Mononuclear cell (primary cell): ENCODE data around the gene PJA2. TPM values are rescaled to one million over a fixed set of nuclear protein-coding genes. Genes with fewer than 3 reads are reported as not detected.
"Not testable (repeated sequence)": the region's sequence is repeated elsewhere in the genome, so short reads cannot be mapped to it uniquely, and the experiment has no call there.

Source experiments
- H3K27me3 ChIP-seq: 2 replicates; pipeline ENCODE4 v1.6.0; 2011; ENCODE audit warnings: low read length, control low read depth; ENCODE audit not compliant: insufficient read depth
- H3K4me1 ChIP-seq: 2 replicates; pipeline ENCODE4 v1.5.1; 2011; ENCODE audit warnings: mild to moderate bottlenecking, low read length, control low read depth; ENCODE audit not compliant: insufficient read depth
- H3K4me3 ChIP-seq: 2 replicates; pipeline ENCODE4 v1.5.1; 2011; ENCODE audit warnings: mild to moderate bottlenecking, low read length, moderate library complexity
- H3K9me3 ChIP-seq: 2 replicates; pipeline ENCODE4 v1.5.1; 2011; ENCODE audit warnings: low read depth, mild to moderate bottlenecking, control low read depth, low read length
- total RNA-seq: library from RNA; depleted of rRNA; stranded (reverse); fragments of >200 nt; gene quantifications from one replicate; pipeline ENCODE4 v1.2.3, GENCODE V29; 2012

Gene PJA2
- total RNA-seq, 1 donor, result 162 TPM

DNA sequence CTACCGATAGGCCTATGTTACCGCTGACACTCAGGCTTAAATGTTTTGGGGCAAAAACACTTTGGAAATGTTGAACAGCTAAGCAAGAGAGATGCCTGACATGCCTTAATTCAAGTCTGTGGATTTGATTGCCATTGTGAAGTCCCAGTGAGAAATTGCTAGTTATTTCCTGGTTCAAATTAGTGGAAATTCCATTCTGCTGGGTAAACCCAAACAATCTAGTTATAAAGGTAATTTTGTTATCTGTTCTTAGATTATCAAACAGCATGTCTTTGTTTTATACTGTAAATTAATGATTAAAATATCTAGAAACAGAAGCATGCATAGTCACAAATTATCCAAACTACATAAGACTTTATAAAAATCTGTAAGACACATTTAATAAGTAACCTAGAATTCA, 96.6 kb downstream of the PJA2 start:
- Histone ChIP-seq H3K9me3 (no peaks in the 10 kb centered on the region), H3K27me3 (no peaks in the 10 kb centered on the region), H3K4me3 (no peak overlapping the region), H3K4me1 (no peaks in the 10 kb centered on the region)

DNA sequence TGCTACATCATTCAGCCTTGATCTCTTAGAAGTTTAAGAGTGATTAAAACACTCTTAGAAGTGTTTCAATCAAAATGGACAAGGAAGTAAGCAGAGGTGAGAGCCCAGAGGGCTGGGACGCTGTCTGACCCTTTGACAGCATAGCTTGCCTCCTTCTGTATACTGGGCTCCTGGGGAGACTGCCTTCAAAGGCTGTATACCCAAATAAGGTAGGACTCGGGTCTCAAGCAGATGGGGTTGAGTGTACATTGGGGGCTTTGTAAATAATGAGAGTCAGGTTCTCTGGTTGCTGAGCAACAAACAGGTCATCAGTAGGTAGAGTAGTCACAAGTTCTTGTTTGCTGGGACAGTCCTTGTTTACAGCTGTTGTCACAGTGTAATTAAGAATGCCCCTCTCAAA, 97.1 kb downstream of the PJA2 start:
- Histone ChIP-seq H3K27me3 (no peaks in the 10 kb centered on the region), H3K4me3 (no peak overlapping the region), H3K9me3 (no peaks in the 10 kb centered on the region), H3K4me1 (no peaks in the 10 kb centered on the region)

DNA sequence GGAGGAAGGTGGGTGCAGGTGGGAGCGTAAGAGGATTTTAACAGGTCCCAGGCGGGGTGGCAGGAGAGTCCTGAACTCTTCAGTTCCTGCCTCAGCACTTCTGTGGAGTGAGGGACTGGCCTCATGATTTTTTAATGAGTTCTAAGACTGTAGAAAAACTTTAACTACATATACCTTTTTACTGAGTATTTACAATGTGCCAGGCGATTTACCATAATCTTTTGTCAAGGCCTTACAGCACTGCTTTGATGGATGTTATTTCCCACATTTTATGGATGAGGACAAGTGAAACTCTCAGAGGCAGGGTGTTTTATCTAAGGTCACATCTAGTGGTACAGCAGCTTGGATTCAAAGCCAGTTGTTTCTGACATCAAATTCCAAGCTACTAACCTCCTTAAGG, 99.5 kb downstream of the PJA2 start:
- Histone ChIP-seq H3K27me3 (no peaks in the 10 kb centered on the region), H3K9me3 (no peaks in the 10 kb centered on the region), H3K4me3 (no peak overlapping the region), H3K4me1 (no peaks in the 10 kb centered on the region)

DNA sequence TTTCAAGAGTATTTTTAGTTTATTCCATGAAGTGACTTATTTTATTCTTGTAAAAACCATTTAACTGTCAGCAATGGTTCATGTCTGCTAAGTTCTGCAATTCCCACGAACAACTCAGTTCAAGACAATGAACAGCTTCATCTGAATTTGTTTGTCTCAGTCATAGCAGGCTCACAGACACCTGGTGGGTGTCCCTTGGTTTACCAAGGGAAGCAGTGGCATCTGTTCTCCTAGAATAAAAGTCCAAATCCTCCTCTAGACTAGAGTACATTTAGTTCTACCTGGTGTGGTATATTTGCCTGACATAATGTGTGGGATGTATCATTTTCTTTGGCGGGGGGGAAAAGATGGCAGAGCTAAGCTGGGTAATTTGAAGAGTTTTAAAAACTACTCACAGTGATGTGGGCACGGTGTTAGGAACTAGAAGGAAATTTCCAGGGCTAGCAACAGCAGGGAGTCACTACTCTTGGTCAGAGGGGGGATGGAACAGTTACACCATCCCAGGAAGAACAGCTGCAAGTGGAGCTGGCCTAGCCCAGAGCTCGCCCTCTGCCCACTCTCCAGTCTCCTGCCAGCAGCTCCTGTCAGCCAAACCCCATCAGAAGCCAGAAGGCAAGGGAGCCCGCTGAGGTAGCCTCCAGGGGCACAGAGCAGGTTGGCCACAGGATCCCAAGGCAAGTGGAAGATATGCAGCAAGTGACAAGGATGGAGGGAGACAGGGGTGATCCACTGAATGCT, 100.3 kb downstream of the PJA2 start:
- no peak overlapping the region for H3K4me3 ChIP-seq
- no peaks in the 10 kb centered on the region for H3K4me1 ChIP-seq
- H3K27me3 ChIP-seq, result no peaks in the 10 kb centered on the region
- no peaks in the 10 kb centered on the region for H3K9me3 ChIP-seq

DNA sequence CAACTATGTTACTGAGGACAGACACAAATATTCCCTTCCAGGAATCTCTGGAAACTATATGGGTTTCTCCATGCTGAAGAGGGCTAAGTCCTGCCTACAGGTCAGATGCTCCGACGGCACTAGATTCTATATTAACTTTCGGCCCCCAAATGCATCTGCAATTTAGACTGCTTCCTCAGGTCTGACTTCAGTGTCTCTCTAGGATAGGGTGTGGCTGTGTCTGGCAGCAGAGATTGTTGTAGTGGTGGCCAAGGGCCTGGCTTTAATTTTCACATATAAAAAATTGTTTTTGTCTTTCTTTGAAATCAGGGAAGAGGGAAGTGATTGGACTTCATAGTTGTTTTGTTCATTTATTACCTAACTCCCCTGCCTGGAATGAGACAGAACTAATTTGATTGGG, 101.8 kb downstream of the PJA2 start:
- no peaks in the 10 kb centered on the region for H3K9me3 ChIP-seq
- H3K27me3 ChIP-seq, result no peaks in the 10 kb centered on the region
- H3K4me1 ChIP-seq, result no peaks in the 10 kb centered on the region
- no peak overlapping the region for H3K4me3 ChIP-seq

DNA sequence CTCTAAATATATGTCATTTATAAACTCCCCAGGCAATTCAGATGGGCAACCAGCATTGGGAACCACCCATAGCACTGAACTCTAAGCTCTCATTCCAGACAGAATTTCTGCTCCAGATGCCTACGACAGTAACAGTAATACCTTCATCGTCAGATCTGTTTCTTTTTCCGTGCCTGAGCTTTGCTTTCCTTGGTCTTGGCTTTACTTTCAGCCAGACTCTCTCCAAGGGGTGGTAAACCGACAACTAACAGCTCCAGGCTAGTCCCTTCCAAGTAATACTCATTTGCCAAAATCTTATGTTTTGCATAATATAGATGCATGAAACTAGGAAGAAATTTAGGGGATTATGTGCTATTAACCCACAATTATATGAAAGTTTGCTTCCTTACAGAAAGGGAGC, 102.3 kb downstream of the PJA2 start:
- Histone ChIP-seq H3K27me3 (no peaks in the 10 kb centered on the region), H3K4me3 (no peak overlapping the region), H3K4me1 (no peaks in the 10 kb centered on the region), H3K9me3 (no peaks in the 10 kb centered on the region)

DNA sequence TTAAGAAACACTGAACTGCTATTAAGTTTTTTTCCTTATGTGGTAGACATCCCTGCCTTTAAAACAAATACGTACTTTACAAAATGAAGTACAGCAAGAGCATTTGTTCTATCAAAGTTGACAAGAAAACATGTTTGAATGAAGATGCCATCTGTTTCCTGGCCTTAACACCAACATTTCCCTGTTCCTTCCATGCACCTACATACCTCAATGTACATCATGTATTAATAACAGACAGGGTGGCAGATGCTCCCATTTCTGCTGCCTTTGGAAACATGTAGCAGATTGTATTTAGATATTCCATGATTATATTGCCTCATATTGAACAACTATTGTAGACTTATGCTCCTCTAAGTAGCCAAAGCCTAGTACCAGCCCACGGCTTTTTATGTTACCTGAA, 104.4 kb downstream of the PJA2 start:
- H3K9me3 ChIP-seq, result no peaks in the 10 kb centered on the region
- H3K4me1 ChIP-seq, result no peaks in the 10 kb centered on the region
- no peaks in the 10 kb centered on the region for H3K27me3 ChIP-seq

DNA sequence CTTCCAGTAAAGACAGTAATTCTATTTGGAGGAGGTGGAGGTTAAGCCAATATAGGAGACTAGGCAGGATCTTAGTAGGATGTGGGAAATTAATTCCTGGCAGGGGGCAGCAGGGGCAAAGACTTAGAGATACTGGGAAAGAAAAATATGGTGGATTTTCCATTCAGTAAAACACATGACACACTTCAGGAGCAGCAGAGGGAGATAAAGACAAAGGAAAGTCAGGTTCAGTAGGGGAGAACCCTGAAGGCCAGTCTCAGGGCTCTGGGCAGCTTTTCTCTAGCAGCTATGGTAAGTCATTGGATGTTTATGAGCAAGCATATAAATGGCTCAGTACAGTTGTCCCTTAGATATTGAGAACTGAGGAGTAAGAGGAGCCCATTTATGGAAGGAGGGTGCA, 105.5 kb downstream of the PJA2 start:
- H3K4me3 ChIP-seq, result no peak overlapping the region

More for the DNA sequence above, 104.4 kb downstream of the PJA2 start:
- no peak overlapping the region for H3K4me3 ChIP-seq

DNA sequence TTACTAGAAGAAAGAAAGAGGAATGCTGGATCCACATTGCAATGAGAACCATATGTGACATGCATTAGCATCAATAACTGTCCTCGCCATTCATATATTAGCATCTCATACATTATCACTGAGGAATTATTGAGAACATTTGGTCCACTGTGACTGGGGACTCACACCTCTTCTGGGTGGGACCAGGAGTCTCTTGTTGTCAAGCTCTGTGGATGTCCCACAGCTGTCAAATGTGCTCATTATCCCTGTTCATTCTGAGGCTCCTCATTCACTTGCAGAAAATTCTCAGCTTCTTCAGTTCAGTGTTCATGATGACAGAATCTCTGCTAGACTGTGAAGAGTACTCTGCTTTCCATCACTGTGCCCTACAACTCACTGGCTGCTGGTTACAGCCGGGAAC, 109.4 kb downstream of the PJA2 start:
- Histone ChIP-seq H3K4me1 (no peaks in the 10 kb centered on the region), H3K4me3 (no peak overlapping the region), H3K9me3 (no peaks in the 10 kb centered on the region), H3K27me3 (no peaks in the 10 kb centered on the region)

More for the DNA sequence above, 105.5 kb downstream of the PJA2 start:
- Histone ChIP-seq H3K27me3 (no peaks in the 10 kb centered on the region), H3K9me3 (no peaks in the 10 kb centered on the region), H3K4me1 (no peaks in the 10 kb centered on the region)

DNA sequence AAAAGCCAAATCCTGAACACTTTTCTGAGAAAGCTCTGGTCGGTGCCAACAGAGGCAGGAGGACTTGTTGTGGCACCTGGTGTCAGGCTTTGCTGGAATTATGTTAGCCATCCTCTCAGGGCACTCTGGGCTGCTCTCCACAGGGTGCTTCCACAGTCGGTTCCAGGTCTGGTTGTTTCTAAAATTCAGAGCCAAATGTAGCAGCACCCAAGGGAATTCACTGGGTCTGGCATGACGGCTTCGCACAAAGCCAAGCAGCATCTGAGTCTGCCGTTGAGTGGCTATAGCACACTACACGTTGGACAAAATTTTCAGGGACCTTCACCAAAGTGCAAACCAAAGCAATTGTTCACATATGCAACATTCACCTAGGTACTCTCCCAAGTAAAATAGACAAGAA, 110.2 kb downstream of the PJA2 start:
- no peaks in the 10 kb centered on the region for H3K27me3 ChIP-seq
- H3K4me3 ChIP-seq, result no peak overlapping the region
- no peaks in the 10 kb centered on the region for H3K9me3 ChIP-seq
- no peaks in the 10 kb centered on the region for H3K4me1 ChIP-seq

DNA sequence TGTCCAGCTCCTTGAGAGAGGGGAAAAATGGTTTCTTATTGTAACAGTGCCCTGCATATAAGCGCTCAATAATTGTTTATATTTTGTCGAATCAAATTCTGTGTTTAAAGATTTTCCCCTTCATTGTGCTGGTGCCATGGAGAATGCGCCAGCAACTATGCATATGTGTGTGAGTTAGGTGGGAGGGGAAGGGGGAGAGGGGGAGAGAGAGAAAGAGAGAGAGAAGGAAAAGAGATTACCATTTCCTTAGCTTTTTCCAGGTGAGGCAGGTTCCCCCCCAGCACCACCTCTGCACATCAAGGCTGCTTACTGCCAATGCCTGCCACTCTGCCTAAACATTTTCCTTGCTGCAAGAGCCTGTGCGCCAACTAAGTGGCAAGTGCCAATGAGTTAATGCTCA, 111.0 kb downstream of the PJA2 start:
- H3K27me3 ChIP-seq, result no peaks in the 10 kb centered on the region
- H3K4me3 ChIP-seq, result no peak overlapping the region
- no peaks in the 10 kb centered on the region for H3K9me3 ChIP-seq
- H3K4me1 ChIP-seq, result no peaks in the 10 kb centered on the region

DNA sequence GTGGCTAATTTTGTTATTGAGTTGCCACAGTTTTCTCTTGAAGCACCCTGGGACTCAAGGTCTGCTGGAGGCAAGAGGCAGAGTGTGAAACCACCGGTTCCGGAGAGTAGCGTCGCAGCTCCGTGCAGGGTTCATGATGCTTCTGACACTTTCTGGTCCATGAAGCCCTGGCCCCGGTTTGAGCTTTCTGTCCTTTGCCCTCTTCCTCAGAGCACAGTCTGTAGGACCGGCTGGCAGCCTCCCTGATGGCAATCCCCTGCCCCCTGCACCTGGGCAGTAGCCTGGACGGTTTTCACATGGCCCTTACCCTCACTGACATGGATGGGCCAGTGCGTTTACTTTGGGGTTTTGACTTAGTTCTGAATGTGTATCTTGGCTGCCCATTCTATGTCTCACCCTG, 111.9 kb downstream of the PJA2 start:
- no peaks in the 10 kb centered on the region for H3K9me3 ChIP-seq
- no peaks in the 10 kb centered on the region for H3K27me3 ChIP-seq
- no peak overlapping the region for H3K4me3 ChIP-seq
- H3K4me1 ChIP-seq, result no peaks in the 10 kb centered on the region

DNA sequence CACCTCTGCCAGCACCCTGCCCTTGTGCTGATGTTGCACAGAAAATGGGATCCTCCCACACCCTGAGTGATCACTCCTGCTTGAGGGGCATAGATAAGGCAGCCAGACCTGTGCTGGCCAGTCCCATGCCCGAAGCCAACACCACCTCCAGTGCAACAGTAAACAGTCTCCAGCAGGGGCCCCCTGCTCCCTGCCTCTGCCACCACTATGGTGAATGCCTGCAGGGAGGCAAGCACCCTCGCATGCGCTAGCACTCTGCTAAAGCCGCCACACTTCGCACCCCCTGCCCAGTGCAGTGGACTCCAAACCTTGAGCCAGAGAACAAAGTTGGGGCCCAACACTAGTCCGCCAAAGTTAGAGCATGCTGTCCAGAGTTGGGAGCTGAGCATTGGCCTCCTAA, 118.7 kb downstream of the PJA2 start:
- Histone ChIP-seq H3K27me3 (no peaks in the 10 kb centered on the region), H3K4me1 (no peaks in the 10 kb centered on the region), H3K4me3 (no peak overlapping the region), H3K9me3 (peaks cover under 1% of the 10 kb centered on the region)

DNA sequence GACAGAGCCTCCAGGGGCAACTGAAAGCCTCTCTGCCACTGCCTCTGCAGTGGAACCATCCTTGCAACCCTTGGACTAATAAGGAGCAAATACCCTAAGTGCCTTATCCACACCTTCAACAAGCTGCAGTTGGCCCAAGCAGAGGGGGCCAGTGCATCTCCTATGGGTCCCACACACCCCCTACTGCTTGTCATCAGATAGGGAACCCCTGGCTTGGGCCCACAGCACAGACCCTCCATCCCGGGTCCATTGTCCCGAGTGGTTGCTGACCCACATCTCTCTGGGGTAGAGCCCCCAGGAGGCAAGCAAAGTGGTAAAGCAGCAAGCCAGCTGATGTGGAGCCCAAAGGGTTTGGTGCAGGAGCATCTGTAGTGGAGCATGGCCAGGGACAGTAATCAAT, 119.5 kb downstream of the PJA2 start:
- peaks cover 10% of the 10 kb centered on the region for H3K9me3 ChIP-seq
- no peaks in the 10 kb centered on the region for H3K27me3 ChIP-seq
- no peak overlapping the region for H3K4me3 ChIP-seq
- H3K4me1 ChIP-seq, result no peaks in the 10 kb centered on the region

DNA sequence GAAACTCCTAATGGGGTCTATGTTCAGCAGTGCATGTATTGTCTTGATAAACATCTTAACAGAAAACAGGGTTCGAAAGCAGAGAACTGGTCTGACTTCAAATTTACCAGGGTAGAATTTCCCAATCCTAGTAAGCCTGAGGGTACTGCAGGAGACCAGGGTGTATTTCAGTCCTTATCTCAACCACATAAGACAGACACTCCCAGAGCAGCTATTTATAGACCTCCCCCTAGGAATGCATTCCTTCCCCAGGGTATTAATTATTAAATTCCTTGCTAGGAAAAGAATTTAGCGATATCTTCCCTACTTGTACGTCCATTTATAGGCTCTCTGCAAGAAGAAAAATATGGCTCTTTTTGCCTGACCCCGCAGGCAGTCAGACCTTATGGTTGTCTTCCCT, 123.1 kb downstream of the PJA2 start:
- not testable (repeated sequence) for H3K4me1 ChIP-seq, H3K4me3 ChIP-seq, H3K27me3 ChIP-seq
- H3K9me3 ChIP-seq, result peaks cover 14% of the 10 kb centered on the region
